HUDEP-2 (cell line): Measurements from ENCODE around the gene TGFBI.

Experiments
- DNase-seq, 76 experiments: peaks; one replicate each; lab custom pipeline; 2025; ENCODE audit not compliant: unreplicated experiment in 76 of 76; lab: John Stamatoyannopoulos, UW

The TGFBI gene

DNA sequence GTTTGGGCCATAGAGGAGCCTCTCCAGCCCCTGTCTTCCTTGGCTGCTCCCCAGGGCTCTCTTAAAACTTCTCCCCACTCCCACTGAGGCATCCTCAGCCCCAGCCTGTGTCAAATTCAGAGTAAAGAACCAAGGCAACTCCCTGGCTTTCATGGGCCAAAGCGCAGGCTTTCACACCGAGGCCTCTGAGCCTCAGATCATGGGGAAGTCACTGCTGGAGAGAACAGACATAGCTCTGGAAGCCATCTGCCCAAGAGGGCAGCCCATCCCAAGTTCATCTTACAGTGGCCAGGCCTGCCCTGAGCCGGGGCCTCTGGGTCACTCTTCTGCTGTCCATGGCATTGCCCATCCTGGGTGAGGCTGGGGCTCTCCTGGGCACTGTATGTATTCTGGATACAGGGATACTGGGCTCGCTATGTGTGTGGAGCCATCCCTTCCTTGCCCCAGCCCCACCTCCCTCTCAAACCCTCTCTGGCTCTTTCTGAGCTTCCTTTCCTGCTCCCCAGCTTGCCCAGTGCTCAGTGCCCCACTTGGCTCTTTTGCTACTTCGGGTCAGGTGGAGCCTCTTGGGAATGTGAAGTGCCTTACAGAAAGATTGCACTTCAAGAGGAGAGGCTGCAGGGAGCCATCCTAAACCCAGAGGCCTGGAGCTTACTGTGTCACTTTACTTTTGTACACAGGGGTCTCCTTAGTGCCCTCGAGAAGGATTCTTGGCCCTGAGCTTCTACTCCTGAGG, 33.0 kb downstream of the TGFBI start:
- DNase-seq: no peak

DNA sequence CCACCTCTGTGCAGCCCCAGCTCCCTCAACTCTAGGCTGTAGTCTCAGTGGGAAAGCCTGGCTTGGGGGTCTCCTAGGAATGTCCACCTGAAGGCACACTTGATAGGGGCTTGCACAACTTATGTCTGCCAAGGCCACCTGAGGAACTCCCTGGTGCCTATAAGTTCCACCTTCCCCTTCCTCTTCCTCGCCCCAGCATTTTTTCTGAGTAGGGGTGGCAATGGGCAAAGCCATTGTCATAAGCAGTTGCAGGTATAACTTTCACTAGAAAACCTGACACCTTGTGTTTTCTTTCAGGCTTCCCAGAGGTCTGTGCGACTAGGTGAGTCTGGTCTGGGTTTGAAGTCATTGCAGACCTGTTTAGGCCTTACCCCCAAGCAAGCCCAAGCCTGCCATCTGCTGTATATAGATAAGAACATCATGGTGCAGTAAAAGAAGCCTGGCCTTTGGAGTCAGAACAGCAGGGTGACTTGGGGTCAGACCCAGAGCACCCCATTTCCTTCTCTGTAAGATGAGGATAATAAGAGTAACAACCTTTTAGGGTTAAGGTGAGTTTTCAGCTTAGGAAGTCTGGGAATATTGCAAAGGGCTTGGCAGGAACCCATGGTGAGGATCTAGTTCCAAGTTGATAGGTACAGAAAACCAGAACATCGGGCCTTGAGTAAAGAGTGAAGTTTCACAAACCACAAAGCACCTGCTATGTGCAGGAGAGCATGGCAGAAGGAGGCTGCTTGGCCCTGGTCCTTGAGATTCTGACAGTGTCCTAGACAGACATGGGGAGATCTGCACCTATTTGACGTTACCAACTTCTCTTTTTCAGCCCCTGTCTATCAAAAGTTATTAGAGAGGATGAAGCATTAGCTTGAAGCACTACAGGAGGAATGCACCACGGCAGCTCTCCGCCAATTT, 33.8 kb downstream of the TGFBI start:
- DNase-seq: peak in 20 of 76 experiments; percentile 1 to 57 (median 18)

DNA sequence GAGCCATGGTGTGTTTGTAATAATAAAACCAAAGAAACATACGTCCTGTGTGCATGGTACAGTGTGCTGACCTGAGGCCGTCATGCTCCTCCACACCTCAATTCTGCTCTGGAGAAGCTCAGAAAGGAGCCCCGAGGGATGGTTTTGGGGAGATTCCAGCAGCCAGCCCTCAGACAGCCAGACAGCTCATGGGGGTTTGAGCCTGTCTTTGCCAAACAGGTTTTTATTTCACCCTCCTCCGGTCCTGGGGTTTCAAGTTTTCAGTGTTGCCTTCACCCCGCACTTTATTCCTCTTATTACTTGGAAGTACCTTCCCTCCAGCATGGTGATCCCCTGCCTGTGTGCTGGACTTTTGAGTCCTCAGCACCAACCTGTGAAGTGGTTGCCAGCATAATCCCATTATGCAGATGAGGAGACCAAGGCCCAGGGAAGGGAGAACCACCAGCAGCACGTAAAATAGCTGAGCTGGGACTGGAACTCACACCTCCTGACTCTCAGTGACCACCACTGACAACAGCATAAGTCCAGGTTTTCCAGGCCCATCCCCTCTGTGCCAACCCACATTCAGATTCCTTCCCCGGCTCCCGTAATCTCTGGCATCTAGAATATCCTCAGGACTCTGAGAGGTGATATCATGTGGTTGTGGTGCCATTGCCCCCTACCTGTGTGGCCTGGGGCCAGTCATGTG, 35.1 kb downstream of the TGFBI start:
- no peak for DNase-seq

DNA sequence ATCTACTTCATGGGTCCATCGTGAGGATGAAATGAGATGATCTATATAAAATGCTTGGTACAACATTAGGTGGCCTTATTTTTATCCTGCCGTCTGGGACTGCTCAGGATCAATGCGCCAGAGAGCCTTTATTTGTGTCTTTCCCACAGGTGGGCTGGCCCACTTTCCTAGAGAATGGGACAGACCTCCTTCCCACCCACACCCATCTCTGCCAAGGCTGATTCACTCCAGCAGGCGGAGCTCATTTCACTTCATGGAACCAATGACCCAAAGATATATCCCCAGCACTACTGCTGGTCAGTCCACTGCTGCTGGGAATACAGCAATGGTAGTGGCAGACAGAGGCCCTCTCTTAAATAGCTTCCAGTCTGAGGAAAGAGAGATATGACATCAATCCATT, 35.7 kb downstream of the TGFBI start:
- DNase-seq: peak in 3 of 76 experiments; percentile 1 to 31 (median 11)

DNA sequence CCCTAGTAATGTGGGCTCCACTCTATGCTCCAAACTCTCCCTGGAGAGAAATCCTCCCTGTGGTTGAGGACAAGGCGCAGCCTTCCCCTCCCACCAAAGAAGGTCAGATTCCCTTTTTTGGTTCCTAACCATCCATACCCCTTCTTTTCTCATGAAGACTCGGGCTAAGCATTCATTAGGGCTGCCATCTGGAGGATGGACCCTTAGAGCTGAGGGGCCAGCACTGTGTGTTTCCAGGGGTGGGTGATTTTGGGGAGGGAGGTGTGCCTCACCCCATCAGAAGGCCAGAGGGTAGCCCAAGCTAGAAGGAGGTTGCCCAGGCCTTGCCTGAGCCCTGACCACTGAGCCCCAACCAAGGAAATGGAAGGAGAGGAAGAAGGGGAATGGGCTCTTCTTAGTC, 36.8 kb downstream of the TGFBI start:
- no peak for DNase-seq

DNA sequence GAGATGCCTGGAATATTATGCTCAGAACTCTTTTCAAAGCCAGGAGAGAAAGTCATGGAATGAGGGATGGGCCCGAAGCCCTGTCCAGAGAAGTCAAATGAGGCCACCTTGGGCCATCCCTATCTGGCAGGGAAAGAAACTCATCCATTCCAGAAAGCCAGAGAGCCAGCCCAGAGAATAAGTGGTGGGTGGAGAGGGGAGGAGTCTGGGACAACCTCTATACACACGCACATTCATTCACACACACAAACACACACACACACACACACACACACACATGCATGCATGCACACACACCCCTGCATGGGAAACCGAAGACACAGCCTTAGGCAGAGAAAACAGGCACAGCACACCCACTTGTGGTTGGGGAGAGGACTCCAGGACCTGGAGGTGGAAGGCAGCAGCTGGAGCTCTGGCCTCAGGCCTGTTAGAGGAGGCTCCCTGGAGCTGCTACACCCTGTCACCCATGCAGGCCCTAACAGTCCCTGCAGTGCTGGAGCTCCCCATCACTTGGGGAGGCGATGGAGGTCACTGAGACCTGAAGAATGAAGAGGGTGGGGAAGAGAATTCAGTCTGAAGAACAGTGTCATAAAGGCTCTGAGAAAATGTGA, 38.0 kb downstream of the TGFBI start:
- DNase-seq: no peak

DNA sequence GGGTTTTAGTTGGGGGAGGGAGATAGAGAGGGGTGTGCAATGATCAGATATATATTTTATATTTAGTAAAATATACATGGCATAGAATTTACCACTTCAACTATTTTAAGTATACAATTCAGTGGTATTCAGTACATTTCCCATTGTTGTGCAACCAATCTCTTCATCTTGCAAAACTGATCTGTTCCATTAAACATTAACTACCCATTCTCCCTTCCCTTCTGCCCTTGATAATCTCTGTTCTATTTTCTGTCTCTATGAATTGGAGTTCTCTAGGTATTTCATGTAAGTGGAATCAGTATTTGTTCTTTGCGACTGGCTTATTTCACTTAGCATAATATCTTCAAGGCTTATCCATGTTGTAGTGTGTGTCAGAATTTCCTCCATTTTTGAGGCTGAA, 38.6 kb downstream of the TGFBI start:
- DNase-seq: no peak

DNA sequence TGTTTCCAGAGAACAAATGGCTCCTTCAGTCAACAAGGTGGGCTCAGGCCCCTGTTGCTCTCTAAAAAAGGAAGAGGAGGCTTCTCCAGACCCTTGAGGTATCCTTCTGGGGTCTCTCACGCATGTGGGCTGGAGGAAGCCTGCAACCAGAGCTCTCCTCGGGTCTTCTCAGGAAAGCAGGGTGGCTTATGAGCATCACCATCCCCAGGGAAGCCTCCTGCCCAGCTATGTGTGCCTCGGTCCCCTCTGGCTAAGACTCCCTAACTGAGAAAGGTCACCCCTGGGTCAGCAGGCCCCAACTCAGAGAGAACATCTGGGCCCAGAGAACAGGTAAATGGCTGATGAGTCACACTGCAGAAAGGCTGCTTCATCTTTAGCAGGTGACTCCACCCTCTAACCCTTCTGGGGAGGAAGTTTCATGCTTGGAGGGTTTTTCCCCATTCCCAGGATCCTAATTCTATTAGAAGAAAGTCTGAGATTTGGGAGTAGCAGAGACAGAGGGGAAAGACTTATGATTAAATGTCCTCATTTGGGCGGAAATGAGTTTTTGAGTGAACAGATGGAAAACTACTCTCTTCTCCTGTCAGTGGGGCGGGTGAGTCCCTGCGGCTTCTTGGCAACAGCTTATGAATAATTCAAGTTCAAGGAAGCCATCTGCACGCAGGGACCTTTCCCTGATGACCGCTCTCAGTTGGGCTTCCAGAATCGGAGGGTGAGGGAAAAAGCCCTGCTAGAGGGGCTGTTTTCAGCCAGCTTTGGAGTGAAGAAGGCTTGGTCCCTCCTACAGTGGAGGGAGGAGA, 41.9 kb downstream of the TGFBI start:
- no peak for DNase-seq

DNA sequence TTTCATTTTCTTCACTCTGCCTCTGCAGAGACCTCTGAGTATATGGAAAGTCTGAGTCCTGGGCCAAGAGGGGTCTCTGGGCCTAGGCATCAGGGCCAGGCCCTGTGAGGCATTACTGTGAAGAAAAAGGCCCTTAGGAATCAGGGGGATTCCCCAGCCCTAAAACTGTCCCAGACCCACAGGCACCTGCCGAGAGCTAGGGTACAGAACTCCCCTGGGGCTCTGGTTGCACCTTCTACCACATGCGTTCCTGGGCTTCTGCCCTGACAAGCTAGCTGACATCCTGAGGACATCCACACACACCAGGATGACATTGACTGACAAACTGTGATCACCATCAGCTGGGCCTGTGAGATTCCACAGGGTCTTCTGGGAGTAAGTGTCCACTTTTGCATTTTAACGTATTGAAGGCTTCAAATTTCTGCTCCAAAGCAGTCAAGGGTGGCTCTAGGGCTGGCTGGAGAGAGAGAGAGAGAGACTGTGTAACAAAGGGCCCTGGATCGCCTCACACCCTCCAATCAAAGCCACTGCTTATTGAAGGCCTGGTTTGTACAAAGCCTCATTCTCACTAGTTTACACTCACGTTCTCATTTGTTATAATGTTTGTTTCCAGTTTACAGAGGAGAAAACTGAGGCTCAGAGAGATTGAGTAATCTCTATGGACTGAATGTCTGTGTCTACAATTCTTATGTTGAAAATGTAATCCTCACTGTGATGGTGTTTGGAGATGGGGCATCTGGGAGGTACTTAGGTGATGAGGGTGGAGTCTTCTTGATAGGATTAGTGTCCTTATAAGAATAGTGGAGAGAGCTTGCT, 45.1 kb downstream of the TGFBI start:
- no peak for DNase-seq

DNA sequence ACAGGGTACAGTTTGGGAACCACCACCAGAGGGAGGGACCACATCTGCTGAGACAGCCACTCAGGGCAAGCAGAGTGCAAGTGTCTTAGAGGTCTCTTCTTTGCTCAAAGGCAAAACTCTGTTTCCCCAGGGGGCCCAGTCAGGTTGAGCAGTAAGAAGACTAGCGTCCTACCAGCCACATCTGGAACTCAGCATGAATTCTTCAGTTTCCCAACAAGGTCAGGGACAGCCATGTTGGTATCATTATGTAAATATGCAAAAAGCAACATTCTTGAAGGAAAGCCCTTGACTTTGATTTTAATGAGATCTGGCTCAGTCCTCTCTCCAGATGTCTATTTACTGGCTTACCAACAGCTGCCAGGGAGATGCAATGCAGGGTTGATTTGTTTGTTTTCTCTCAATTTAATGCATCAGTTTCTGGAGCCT, 46.7 kb downstream of the TGFBI start:
- DNase-seq: no peak

DNA sequence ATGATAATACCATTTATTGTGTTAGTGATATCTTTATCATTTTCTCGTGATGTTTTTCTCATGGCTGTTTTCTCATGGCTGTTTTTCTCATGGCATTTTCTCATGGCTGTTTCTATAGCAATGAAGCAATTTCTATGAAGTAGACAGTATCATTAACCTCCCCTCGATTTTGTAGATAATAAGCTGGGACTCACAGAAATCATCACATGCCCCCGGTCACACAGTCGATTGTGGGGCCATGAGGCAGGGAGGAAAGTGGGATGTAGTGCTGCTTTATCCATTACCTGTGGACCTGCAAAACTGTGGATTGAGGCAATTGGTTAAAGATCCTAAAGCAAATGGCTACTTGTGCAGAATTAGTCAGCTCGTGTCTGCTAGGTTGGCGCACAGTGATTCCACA, 47.3 kb downstream of the TGFBI start:
- DNase-seq: no peak

DNA sequence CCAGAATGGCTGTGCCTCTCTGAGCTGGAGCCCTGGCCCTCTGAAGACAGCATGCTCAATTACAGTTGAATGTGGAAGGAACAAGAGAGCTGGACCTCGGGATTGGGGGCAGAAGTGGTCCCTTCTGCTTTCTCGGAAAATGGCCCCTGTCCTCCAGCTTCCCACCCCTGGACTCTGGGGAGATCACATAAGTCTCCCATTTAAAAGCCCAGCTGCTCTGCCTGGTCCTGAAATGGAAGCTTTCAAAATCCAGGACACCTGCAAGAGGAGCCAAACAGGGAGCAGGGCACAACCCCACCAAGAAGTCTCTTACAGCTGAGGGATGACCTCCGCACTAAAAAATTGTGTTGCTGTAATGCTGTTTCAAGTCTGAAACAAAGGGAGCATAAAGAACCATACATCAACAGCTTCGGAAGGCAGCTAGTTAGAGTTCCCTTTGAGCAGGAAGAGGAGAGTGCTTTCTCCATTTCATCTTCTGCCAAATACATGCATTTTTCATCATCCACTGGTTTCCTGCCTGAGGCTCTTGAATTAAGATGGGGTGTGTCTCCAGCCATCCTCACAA, 48.2 kb downstream of the TGFBI start:
- DNase-seq: no peak

DNA sequence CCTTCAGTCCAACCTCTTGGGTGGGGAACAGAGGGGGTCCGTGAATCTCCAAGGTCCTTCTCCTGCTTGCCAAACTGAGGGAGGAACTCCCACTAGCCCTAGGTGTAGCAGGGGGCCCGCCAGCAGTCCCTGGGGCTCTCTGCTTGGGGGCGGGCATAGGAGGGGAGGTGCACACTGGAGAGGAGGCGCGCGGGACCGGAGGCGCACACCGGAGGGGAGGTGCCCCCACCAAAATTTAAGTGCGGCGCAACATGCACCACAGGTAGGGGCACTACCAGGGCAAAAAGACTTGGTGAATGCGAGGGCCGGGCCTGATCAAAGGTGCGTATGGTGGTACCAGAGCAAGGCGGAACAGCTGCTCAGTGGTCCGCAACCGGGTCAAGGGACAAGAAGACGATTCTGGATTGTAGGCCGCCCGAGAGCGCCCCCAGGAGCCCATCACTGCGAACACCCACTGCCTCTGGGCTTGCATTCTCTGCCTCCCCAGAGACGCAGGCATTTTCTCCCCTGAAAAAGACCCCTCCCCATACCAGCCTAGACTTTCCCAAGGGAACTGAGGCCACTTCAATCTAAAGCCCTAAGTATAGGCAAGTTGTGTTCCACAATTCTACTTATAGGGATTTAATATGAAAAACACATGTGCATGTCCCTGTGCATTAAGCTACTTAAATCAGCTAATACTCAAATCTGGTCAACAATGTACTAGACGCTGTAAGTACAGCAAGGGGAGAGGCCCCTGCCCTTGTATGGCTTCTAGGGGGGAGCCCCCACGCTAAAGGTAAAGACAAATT, 50.6 kb downstream of the TGFBI start:
- DNase-seq: peak in 4 of 76 experiments; percentile 2 to 12 (median 7)

DNA sequence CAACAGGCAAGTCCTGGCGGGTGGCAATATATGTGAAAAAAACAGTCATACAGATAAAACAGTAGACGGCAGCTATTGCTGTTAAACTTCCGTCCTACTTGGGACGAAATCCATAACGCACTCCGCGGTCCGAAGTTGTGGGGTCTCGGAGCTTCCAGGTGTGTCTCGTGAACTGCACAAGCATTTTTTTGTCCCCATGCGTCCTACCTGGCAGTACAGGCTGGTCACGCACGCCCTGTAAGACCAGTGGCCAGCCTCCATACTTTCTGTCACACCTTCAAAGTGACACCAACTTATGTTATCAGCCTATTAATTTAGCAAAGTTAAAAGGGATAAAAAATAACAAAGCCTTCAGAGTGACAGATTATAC, 51.3 kb downstream of the TGFBI start:
- no peak for DNase-seq

DNA sequence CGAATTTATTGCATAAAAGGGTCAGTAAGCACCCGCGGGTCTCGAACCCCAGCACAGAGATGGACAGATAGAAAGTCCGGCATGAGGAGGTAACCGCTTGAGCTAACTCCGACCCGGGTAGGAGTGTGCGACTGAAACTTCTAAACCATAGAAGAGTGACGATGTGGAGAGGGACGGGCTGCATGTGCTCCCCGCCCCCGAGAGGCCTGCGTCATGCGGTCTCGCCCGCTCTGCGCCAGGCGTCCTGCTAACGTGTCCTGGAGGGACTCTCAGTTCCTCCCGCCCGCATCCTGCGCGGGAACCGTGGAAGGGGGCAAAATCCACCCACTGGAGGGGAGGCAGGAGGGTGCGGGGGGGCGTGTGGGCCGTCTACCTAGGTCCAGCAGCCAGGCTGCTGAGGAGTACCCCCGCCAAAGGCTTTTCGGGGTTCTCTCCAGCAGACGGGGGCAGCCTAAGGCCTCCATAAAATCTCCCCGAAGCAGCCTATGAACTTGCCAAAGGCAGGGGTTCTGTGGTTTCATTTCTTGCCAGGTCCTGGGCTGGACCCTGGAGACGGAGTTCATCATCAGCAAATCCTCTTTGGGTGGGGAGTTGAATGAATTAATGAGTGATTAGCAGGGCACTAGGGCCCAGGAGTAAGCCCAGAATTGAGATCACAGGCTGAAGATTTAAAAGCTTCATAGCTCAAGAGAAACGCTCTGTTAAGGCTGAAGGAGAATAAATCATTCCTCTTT, 51.9 kb downstream of the TGFBI start:
- DNase-seq: peak in 33 of 76 experiments; percentile 2 to 90 (median 61)

DNA sequence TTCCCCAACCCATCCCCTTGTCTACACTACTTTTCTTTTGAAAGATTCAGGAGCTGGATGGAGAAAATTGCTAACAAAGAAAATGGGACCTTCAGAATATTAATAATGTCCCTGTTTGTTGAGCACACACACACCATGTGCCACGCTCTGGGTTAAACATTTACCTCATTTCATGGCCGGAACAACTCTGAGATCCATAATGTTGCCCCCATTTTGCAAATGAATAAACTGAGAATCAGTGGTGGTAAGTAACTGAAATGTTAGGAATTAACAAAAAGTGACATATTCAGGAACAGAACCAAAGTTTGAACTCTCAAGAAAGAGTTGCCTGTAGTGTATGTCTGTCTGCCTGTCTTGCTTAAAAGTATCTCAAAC, 52.4 kb downstream of the TGFBI start:
- DNase-seq: no peak

DNA sequence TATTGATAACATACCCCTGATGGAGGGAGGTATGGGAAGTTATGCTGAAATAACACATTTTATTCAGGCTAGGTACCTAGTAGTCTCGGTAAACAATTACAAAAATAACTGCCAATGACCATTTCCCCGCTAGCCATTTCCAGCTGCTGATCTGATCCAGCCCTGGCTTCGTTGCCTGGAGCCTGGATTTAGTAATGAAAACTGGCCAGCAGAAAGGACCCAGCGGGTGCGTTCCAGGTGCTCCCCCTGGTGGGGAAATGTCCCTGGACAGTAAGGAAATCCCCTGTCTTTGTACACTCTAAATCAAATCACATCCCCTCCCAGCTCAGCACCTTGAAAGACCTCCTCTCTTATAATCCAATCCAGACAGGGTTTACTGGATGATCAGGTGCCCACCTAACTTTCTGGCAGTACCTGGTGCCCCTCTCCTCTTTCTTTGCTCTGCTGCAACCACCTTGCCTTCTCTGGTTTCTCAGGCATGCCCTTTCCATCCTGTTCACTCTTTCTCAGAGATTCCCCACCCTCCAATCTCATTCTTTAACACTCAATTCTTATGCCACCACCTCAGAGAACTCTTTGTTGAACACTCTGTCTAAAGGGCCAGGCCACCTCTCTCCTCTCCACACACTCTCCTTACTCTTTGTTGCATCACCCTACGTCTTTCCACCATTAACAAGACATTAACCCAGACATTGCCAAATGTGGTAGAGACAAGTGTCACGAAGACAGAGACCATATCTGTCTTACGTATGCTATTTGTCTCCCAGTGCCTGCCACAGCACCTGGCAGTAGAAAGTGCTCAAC, 53.8 kb downstream of the TGFBI start:
- peak in 37 of 76 experiments; percentile 4 to 70 (median 18) for DNase-seq
